Measurements from ENCODE around the gene RAB20.
A peak's percentile ranks its signal among the peaks of the same experiment; 100 is the strongest.

The RAB20 gene

GRCh38 chr13:110557082-110557481 lies 4.4 kb downstream of the RAB20 start:
- no peak for ATAC-seq (replicated peaks; ENCODE audit: extremely low read depth, poor library complexity, severe bottlenecking)

GRCh38 chr13:110556224-110556606 lies 5.3 kb downstream of the RAB20 start:
- no peak for ATAC-seq (replicated peaks; ENCODE audit: extremely low read depth, poor library complexity, severe bottlenecking)
- H3K4me1 Mint-ChIP-seq: peaks cover 20% of the 10 kb centered on the region

More at GRCh38 chr13:110557082-110557481, 4.4 kb downstream of the RAB20 start:
- Mint-ChIP-seq H3K27ac (ENCODE audit: low read depth) (no peak overlapping the region), H3K4me3 (no peak overlapping the region), H3K4me1 (peaks cover 23% of the 10 kb centered on the region), H3K9me3 (no peaks in the 10 kb centered on the region), H3K36me3 (ENCODE audit: insufficient read depth) (peaks cover 5% of the 10 kb centered on the region), H3K27me3 (no peaks in the 10 kb centered on the region)
- no peak for DNase-seq (ENCODE audit: low spot score in 2 of 2)

GRCh38 chr13:110555601-110556223 lies 5.8 kb downstream of the RAB20 start:
- H3K9me3 Mint-ChIP-seq: no peaks in the 10 kb centered on the region
- no peak overlapping the region for H3K27ac Mint-ChIP-seq (ENCODE audit: low read depth)
- no peak overlapping the region for H3K4me3 Mint-ChIP-seq
- DNase-seq (ENCODE audit: low spot score in 2 of 2) (no peak), ATAC-seq (replicated peaks; ENCODE audit: extremely low read depth, poor library complexity, severe bottlenecking) (no peak)
- peaks cover 2% of the 10 kb centered on the region for H3K36me3 Mint-ChIP-seq (ENCODE audit: insufficient read depth)
- no peaks in the 10 kb centered on the region for H3K27me3 Mint-ChIP-seq
- H3K4me1 Mint-ChIP-seq: peaks cover 21% of the 10 kb centered on the region

More at GRCh38 chr13:110556224-110556606, 5.3 kb downstream of the RAB20 start:
- H3K36me3 Mint-ChIP-seq (ENCODE audit: insufficient read depth): peaks cover 5% of the 10 kb centered on the region
- H3K4me3 Mint-ChIP-seq: no peak overlapping the region
- no peaks in the 10 kb centered on the region for H3K9me3 Mint-ChIP-seq
- DNase-seq (ENCODE audit: low spot score in 2 of 2): no peak
- no peaks in the 10 kb centered on the region for H3K27me3 Mint-ChIP-seq
- H3K27ac Mint-ChIP-seq (ENCODE audit: low read depth): no peak overlapping the region

GRCh38 chr13:110554946-110555345 lies 6.6 kb downstream of the RAB20 start:
- DNase-seq (ENCODE audit: low spot score in 2 of 2) (no peak), ATAC-seq (replicated peaks; ENCODE audit: extremely low read depth, poor library complexity, severe bottlenecking) (no peak)
- Mint-ChIP-seq H3K4me1 (peaks cover 13% of the 10 kb centered on the region), H3K9me3 (no peaks in the 10 kb centered on the region), H3K36me3 (ENCODE audit: insufficient read depth) (no peaks in the 10 kb centered on the region), H3K27ac (ENCODE audit: low read depth) (no peak overlapping the region), H3K4me3 (no peak overlapping the region), H3K27me3 (no peaks in the 10 kb centered on the region)

GRCh38 chr13:110554227-110554836 lies 7.2 kb downstream of the RAB20 start:
- DNase-seq (ENCODE audit: low spot score in 2 of 2) (no peak), ATAC-seq (replicated peaks; ENCODE audit: extremely low read depth, poor library complexity, severe bottlenecking) (no peak)
- no peaks in the 10 kb centered on the region for H3K9me3 Mint-ChIP-seq
- H3K4me1 Mint-ChIP-seq: peaks cover 12% of the 10 kb centered on the region
- H3K4me3 Mint-ChIP-seq: no peak overlapping the region
- H3K36me3 Mint-ChIP-seq (ENCODE audit: insufficient read depth): no peaks in the 10 kb centered on the region
- H3K27me3 Mint-ChIP-seq: no peaks in the 10 kb centered on the region
- no peak overlapping the region for H3K27ac Mint-ChIP-seq (ENCODE audit: low read depth)

- H3K9me3 Mint-ChIP-seq: no peaks in the 10 kb centered on the region
- H3K36me3 Mint-ChIP-seq (ENCODE audit: insufficient read depth): no peaks in the 10 kb centered on the region
These were observed 8.1 kb downstream of the RAB20 start for GRCh38 chr13:110553417-110553816.

GRCh38 chr13:110552767-110553166 lies 8.8 kb downstream of the RAB20 start:
- no peak for DNase-seq (ENCODE audit: low spot score in 2 of 2)
- no peaks in the 10 kb centered on the region for H3K27me3 Mint-ChIP-seq

More at GRCh38 chr13:110553417-110553816, 8.1 kb downstream of the RAB20 start:
- no peak overlapping the region for H3K4me3 Mint-ChIP-seq
- DNase-seq (ENCODE audit: low spot score in 2 of 2): no peak
- peaks cover 12% of the 10 kb centered on the region for H3K4me1 Mint-ChIP-seq
- ATAC-seq (replicated peaks; ENCODE audit: extremely low read depth, poor library complexity, severe bottlenecking): no peak
- H3K27ac Mint-ChIP-seq (ENCODE audit: low read depth): no peak overlapping the region
- no peaks in the 10 kb centered on the region for H3K27me3 Mint-ChIP-seq

GRCh38 chr13:110551284-110551683 lies 10.2 kb downstream of the RAB20 start:
- peaks cover 12% of the 10 kb centered on the region for H3K4me1 Mint-ChIP-seq
- no peaks in the 10 kb centered on the region for H3K36me3 Mint-ChIP-seq (ENCODE audit: insufficient read depth)
- H3K4me3 Mint-ChIP-seq: no peak overlapping the region
- no peak overlapping the region for H3K27ac Mint-ChIP-seq (ENCODE audit: low read depth)
- no peaks in the 10 kb centered on the region for H3K27me3 Mint-ChIP-seq
- DNase-seq (ENCODE audit: low spot score in 2 of 2): no peak
- H3K9me3 Mint-ChIP-seq: no peaks in the 10 kb centered on the region
- no peak for ATAC-seq (replicated peaks; ENCODE audit: extremely low read depth, poor library complexity, severe bottlenecking)

More at GRCh38 chr13:110552767-110553166, 8.8 kb downstream of the RAB20 start:
- no peak overlapping the region for H3K4me3 Mint-ChIP-seq
- H3K4me1 Mint-ChIP-seq: peaks cover 12% of the 10 kb centered on the region
- H3K36me3 Mint-ChIP-seq (ENCODE audit: insufficient read depth): no peaks in the 10 kb centered on the region
- H3K9me3 Mint-ChIP-seq: no peaks in the 10 kb centered on the region
- no peak overlapping the region for H3K27ac Mint-ChIP-seq (ENCODE audit: low read depth)
- no peak for ATAC-seq (replicated peaks; ENCODE audit: extremely low read depth, poor library complexity, severe bottlenecking)

- DNase-seq (ENCODE audit: low spot score in 2 of 2): no peak
- H3K36me3 Mint-ChIP-seq (ENCODE audit: insufficient read depth): peaks cover 2% of the 10 kb centered on the region
- ATAC-seq (replicated peaks; ENCODE audit: extremely low read depth, poor library complexity, severe bottlenecking): no peak
- no peak overlapping the region for H3K4me3 Mint-ChIP-seq
- no peak overlapping the region for H3K27ac Mint-ChIP-seq (ENCODE audit: low read depth)
- no peaks in the 10 kb centered on the region for H3K9me3 Mint-ChIP-seq
- peaks cover 6% of the 10 kb centered on the region for H3K4me1 Mint-ChIP-seq
- peaks cover 2% of the 10 kb centered on the region for H3K27me3 Mint-ChIP-seq
These were observed 11.7 kb downstream of the RAB20 start for GRCh38 chr13:110549795-110550160.

- no peak for DNase-seq (ENCODE audit: low spot score in 2 of 2)
- Mint-ChIP-seq H3K4me3 (no peak overlapping the region), H3K9me3 (no peaks in the 10 kb centered on the region), H3K4me1 (peaks cover 6% of the 10 kb centered on the region), H3K36me3 (ENCODE audit: insufficient read depth) (peaks cover 2% of the 10 kb centered on the region), H3K27me3 (peaks cover 8% of the 10 kb centered on the region), H3K27ac (ENCODE audit: low read depth) (peak overlapping the region; percentile 63)
- ATAC-seq (replicated peaks; ENCODE audit: extremely low read depth, poor library complexity, severe bottlenecking): no peak
These were observed 12.4 kb downstream of the RAB20 start for GRCh38 chr13:110548891-110549794.

GRCh38 chr13:110546926-110547325 lies 14.6 kb downstream of the RAB20 start:
- no peak for DNase-seq (ENCODE audit: low spot score in 2 of 2)

GRCh38 chr13:110546378-110546777 lies 15.1 kb downstream of the RAB20 start:
- H3K4me1 Mint-ChIP-seq: peaks cover 6% of the 10 kb centered on the region

More at GRCh38 chr13:110546926-110547325, 14.6 kb downstream of the RAB20 start:
- Mint-ChIP-seq H3K27me3 (peaks cover 10% of the 10 kb centered on the region), H3K9me3 (no peaks in the 10 kb centered on the region), H3K27ac (ENCODE audit: low read depth) (no peak overlapping the region), H3K36me3 (ENCODE audit: insufficient read depth) (peaks cover 2% of the 10 kb centered on the region), H3K4me1 (peaks cover 6% of the 10 kb centered on the region), H3K4me3 (no peak overlapping the region)
- ATAC-seq (replicated peaks; ENCODE audit: extremely low read depth, poor library complexity, severe bottlenecking): no peak

More at GRCh38 chr13:110546378-110546777, 15.1 kb downstream of the RAB20 start:
- H3K27ac Mint-ChIP-seq (ENCODE audit: low read depth): no peak overlapping the region
- ATAC-seq (replicated peaks; ENCODE audit: extremely low read depth, poor library complexity, severe bottlenecking) (no peak), DNase-seq (ENCODE audit: low spot score in 2 of 2) (no peak)
- H3K9me3 Mint-ChIP-seq: no peaks in the 10 kb centered on the region
- peaks cover 10% of the 10 kb centered on the region for H3K27me3 Mint-ChIP-seq
- peaks cover 2% of the 10 kb centered on the region for H3K36me3 Mint-ChIP-seq (ENCODE audit: insufficient read depth)
- no peak overlapping the region for H3K4me3 Mint-ChIP-seq
